LNCaP clone FGC (cell line): ENCODE measurements around the gene GLO1.

Experiments
- DNase-seq: peaks from one replicate; pipeline ENCODE4 v3.0.0-alpha.2; 2011; ENCODE audit warnings: low read depth
- H3K4me3 ChIP-seq: 2 replicates; pipeline ENCODE4 v1.5.1; 2011; ENCODE audit warnings: mild to moderate bottlenecking, low read depth, low read length, control low read depth
- CTCF ChIP-seq: IDR thresholded peaks from 2 replicates; pipeline ENCODE4 v1.5.1; 2012; ENCODE audit warnings: mild to moderate bottlenecking; ENCODE audit not compliant: control insufficient read depth, insufficient read depth; ENCODE audit errors: extremely low read depth

Gene GLO1

GRCh38 chr6:38632490-38632889 is 70.5 kb downstream of the GLO1 start:
- no peak for TF ChIP-seq CTCF
- DNase-seq, result no peak

GRCh38 chr6:38631186-38631783 is 71.7 kb downstream of the GLO1 start:
- no peak for TF ChIP-seq CTCF
- no peak for DNase-seq
- H3K4me3 ChIP-seq, result no peak overlapping the region

More at GRCh38 chr6:38632490-38632889, 70.5 kb downstream of the GLO1 start:
- no peak overlapping the region for H3K4me3 ChIP-seq
